SK-N-SH (cell line): ENCODE data around the gene STARD3NL. TPM values are rescaled to one million over a fixed set of nuclear protein-coding genes. Genes with fewer than 3 reads are reported as not detected.

Experiments
- CTCF ChIA-PET: fragments of 300-600, 350-600 bp; formaldehyde crosslinking; extraction: SDS; loops from one replicate; lab custom pipeline; 2021; lab: Yijun Ruan, JAX
- POLR2A ChIA-PET: fragments of 350-600 bp; sonication (Branson Sonifier 250); formaldehyde crosslinking; extraction: SDS; loops from one replicate; lab custom pipeline; 2020; ENCODE audit warnings: antibody characterized with exemption, inconsistent platforms; lab: Yijun Ruan, JAX
- DNase-seq: peaks from one replicate; pipeline ENCODE4 v3.0.0; 2012
- H2AFZ ChIP-seq: fragments of 200-600 bp; sonication (generic); 2 replicates; pipeline ENCODE4 v1.8.1; 2016; ENCODE audit warnings: antibody characterized with exemption, mild to moderate bottlenecking, low read depth
- H3F3A ChIP-seq: fragments of 200-600 bp; sonication (generic); replicated peaks from 2 replicates; pipeline ENCODE3; 2016; ENCODE audit warnings: antibody characterized with exemption, mild to moderate bottlenecking; ENCODE audit not compliant: insufficient read depth
- H3K27ac ChIP-seq, 2 experiments: fragments of 200-500 bp in 1 of 2; fragments of 200-600 bp in 1 of 2; sonication (Bioruptor generic) in 1 of 2; sonication (generic), shearing (Covaris generic) in 1 of 2; 2 replicates each; pipeline versions ENCODE4 v1.5.1 to v1.6.1; 2014 to 2016; ENCODE audit warnings: low read depth in 2 of 2, inconsistent platforms in 1 of 2, low read length in 1 of 2, mild to moderate bottlenecking in 1 of 2, mixed read lengths in 1 of 2
- H3K27me3 ChIP-seq: fragments of 200-600 bp; sonication (generic), shearing (Covaris generic); 2 replicates; pipeline ENCODE4 v1.6.1; 2016; ENCODE audit warnings: mixed run types; ENCODE audit not compliant: insufficient read depth
- H3K36me3 ChIP-seq, 2 experiments: fragments of 200-500 bp in 1 of 2; fragments of 200-600 bp in 1 of 2; sonication (Bioruptor generic) in 1 of 2; sonication (generic) in 1 of 2; replicated peaks in 1 of 2; 2 replicates each; pipeline versions ENCODE3 to v1.5.1; 2014 to 2016; ENCODE audit warnings: low read length in 1 of 2, mild to moderate bottlenecking in 1 of 2; ENCODE audit not compliant: insufficient read depth in 2 of 2, control insufficient read depth in 1 of 2
- H3K4me1 ChIP-seq, 2 experiments: fragments of 200-500 bp in 1 of 2; fragments of 200-600 bp in 1 of 2; sonication (Bioruptor generic) in 1 of 2; sonication (generic), shearing (Covaris generic) in 1 of 2; 2 replicates each; pipeline versions ENCODE4 v1.5.1 to v1.6.1; 2014 to 2016; ENCODE audit warnings: low read depth in 1 of 2, low read length in 1 of 2, mixed run types in 1 of 2; ENCODE audit not compliant: insufficient read depth in 2 of 2, control insufficient read depth in 1 of 2
- H3K4me2 ChIP-seq: fragments of 200-600 bp; sonication (generic), shearing (Covaris generic); 2 replicates; pipeline ENCODE4 v1.6.1; 2017; ENCODE audit warnings: mixed run types
- H3K4me3 ChIP-seq, 2 experiments: fragments of 200-500 bp in 1 of 2; fragments of 200-600 bp in 1 of 2; sonication (Bioruptor generic) in 1 of 2; sonication (generic), shearing (Covaris generic) in 1 of 2; 2 replicates each; pipeline versions ENCODE4 v1.5.1 to v1.8.1; 2014 to 2016; ENCODE audit warnings: low read depth in 2 of 2, inconsistent platforms in 1 of 2, low read length in 1 of 2, mild to moderate bottlenecking in 1 of 2, mixed read lengths in 1 of 2, moderate library complexity in 1 of 2
- H3K79me2 ChIP-seq: fragments of 200-600 bp; sonication (generic); 2 replicates; pipeline ENCODE4 v1.8.1; 2017; ENCODE audit warnings: mild to moderate bottlenecking; ENCODE audit not compliant: insufficient read depth
- H3K9ac ChIP-seq: fragments of 200-600 bp; sonication (generic); 2 replicates; pipeline ENCODE4 v1.6.1; 2017; ENCODE audit warnings: mixed run types
- H3K9me2 ChIP-seq: fragments of 200-600 bp; sonication (generic); 2 replicates; pipeline ENCODE4 v1.6.1; 2017; ENCODE audit warnings: mixed run types
- H3K9me3 ChIP-seq: fragments of 200-600 bp; sonication (generic); 2 replicates; pipeline ENCODE4 v1.6.1; 2017; ENCODE audit warnings: mixed run types, mild to moderate bottlenecking, moderate library complexity
- H4K20me1 ChIP-seq: fragments of 200-600 bp; sonication (generic); 2 replicates; pipeline ENCODE4 v1.6.1; 2017; ENCODE audit warnings: mild to moderate bottlenecking, mixed run types; ENCODE audit not compliant: insufficient read depth
- CTCF ChIP-seq: fragments of 200-600 bp; sonication (generic); IDR thresholded peaks from 2 replicates; pipeline ENCODE4 v1.6.1; 2017; ENCODE audit warnings: antibody characterized with exemption, mild to moderate bottlenecking, moderate library complexity
- ELF1 ChIP-seq: IDR thresholded peaks from 2 replicates; pipeline ENCODE4 v1.4.0; 2012
- EP300 ChIP-seq, 2 experiments: IDR thresholded peaks; 2 replicates each; pipeline versions ENCODE4 v1.4.0 to v1.6.1; 2012; ENCODE audit warnings: borderline replicate concordance in 1 of 2, low read depth in 1 of 2, low read length in 1 of 2
- FOSL2 ChIP-seq: IDR thresholded peaks from 2 replicates; pipeline ENCODE4 v1.4.0; 2012; ENCODE audit warnings: low read depth, mild to moderate bottlenecking, moderate library complexity, borderline replicate concordance
- GABPA ChIP-seq: IDR thresholded peaks from 2 replicates; pipeline ENCODE4 v1.4.0; 2012; ENCODE audit warnings: low read depth, mild to moderate bottlenecking
- GATA2 ChIP-seq: sonication (generic); formaldehyde crosslinking; IDR thresholded peaks from 2 replicates; pipeline ENCODE4 v1.5.0; 2020; ENCODE audit warnings: mild to moderate bottlenecking, missing genetic modification reagents
- IRF3 ChIP-seq: fragments of 150-350 bp; IDR thresholded peaks from 2 replicates; pipeline ENCODE4 v1.6.1; 2016; ENCODE audit warnings: mild to moderate bottlenecking, low read depth, low read length
- MEF2A ChIP-seq: IDR thresholded peaks from 2 replicates; pipeline ENCODE4 v1.4.0; 2012; ENCODE audit warnings: low read depth, borderline replicate concordance
- NFIC ChIP-seq: IDR thresholded peaks from 2 replicates; pipeline ENCODE4 v1.4.0; 2012; ENCODE audit warnings: borderline replicate concordance
- PBX3 ChIP-seq: IDR thresholded peaks from 2 replicates; pipeline ENCODE4; 2012
- POLR2AphosphoS5 ChIP-seq: IDR thresholded peaks from 2 replicates; pipeline ENCODE4 v1.6.1; 2012; ENCODE audit warnings: low read depth, low read length
- RAD21 ChIP-seq: IDR thresholded peaks from 2 replicates; pipeline ENCODE4 v1.6.1; 2012; ENCODE audit warnings: mild to moderate bottlenecking, low read length
- RXRA ChIP-seq: IDR thresholded peaks from 2 replicates; pipeline ENCODE4 v1.4.0; 2012; ENCODE audit warnings: low read depth, mild to moderate bottlenecking, borderline replicate concordance
- SMC3 ChIP-seq: IDR thresholded peaks from 2 replicates; pipeline ENCODE4 v1.6.1; 2012; ENCODE audit warnings: low read depth, low read length, improper control_type of control experiment
- TCF12 ChIP-seq: IDR thresholded peaks from 2 replicates; pipeline ENCODE4 v1.4.0; 2012
- WGBS: methylation state at CpG from one replicate; pipeline ENCODE4 v1.1.6; 2017; ENCODE audit warnings: low lambda C conversion rate; 5-methylcytosine and 5-hydroxymethylcytosine counted together
- polyA plus RNA-seq, 3 experiments: library from polyadenylated mRNA; depleted of rRNA; stranded (reverse); fragments of >200 nt; gene quantifications; 2 replicates each; pipeline ENCODE4 v1.2.3, GENCODE V29; 2012
- TF ChIP-seq, protein P1 (sequence below): fragments of 150-350 bp; IDR thresholded peaks from 2 replicates; pipeline ENCODE4 v1.6.1; 2017; ENCODE audit warnings: antibody characterized with exemption, low read length, low read depth, borderline replicate concordance

Gene STARD3NL
- polyA plus RNA-seq, 1 of the 3 experiments (the other 2 are of a cell fraction) = 46.3 TPM

DNA sequence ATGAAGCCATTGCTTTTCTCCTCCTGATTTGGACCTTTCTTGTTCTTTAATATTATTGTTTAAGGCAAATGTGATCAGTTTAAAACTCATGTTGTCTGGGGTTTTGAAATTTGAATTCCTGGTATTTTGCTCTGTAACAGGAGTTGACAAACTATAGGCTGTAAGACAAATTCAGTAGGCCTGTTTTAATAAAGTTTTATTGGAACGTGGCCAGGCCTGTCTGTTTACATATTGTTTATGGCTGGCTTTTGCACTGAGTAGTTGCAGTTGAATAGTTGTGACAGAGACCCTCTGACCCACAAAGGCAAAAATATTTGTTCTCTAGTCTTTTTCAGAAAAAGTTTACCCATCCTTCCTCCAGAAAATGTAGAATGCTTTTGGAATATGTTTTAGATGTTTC is 29.8 kb downstream of the STARD3NL start:
- no peaks in the 10 kb centered on the region for H3F3A ChIP-seq
- no peak for DNase-seq
- ChIA-PET CTCF (interaction anchor here (1.0 to 2.3 kb wide), 3 partner anchors 8 to 100 kb away, joined by 4 to 35 read pairs (median 6); no protein-coding TSS in a partner anchor), POLR2A (no interaction called here)
- no peaks in the 10 kb centered on the region for H3K9me3 ChIP-seq
- H3K9me2 ChIP-seq = no peaks in the 10 kb centered on the region
- H3K27ac ChIP-seq = peak overlapping the region in 1 of 2 experiments; percentile 34; a peak in 2 of 4 replicates
- no peak overlapping the region for H3K4me3 ChIP-seq
- H3K4me1 ChIP-seq = peaks cover 0 to 26% of the 10 kb centered on the region in 2 experiments; a peak in 2 of 4 replicates
- H3K27me3 ChIP-seq = no peaks in the 10 kb centered on the region
- 93% methylated on average over 1 of the region's 1 CpG for WGBS
- H4K20me1 ChIP-seq = peaks cover 3% of the 10 kb centered on the region; the same call in 1 of the 2 replicates
- peaks cover 14% of the 10 kb centered on the region; the same call in 1 of the 2 replicates for H3K79me2 ChIP-seq
- peaks cover 34 to 38% of the 10 kb centered on the region in 2 experiments for H3K36me3 ChIP-seq
- H2AFZ ChIP-seq = no peak overlapping the region
- H3K4me2 ChIP-seq = no peak overlapping the region
- TF ChIP-seq EP300 (IDR thresholded peaks at IDR 0.05; ENCODE audit: borderline replicate concordance in 1 of 2, low read depth in 1 of 2, low read length in 1 of 2) = no peak
- no peak for TF ChIP-seq MEF2A
- TF ChIP-seq, protein P1, sequence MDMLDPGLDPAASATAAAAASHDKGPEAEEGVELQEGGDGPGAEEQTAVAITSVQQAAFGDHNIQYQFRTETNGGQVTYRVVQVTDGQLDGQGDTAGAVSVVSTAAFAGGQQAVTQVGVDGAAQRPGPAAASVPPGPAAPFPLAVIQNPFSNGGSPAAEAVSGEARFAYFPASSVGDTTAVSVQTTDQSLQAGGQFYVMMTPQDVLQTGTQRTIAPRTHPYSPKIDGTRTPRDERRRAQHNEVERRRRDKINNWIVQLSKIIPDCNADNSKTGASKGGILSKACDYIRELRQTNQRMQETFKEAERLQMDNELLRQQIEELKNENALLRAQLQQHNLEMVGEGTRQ = no peak
- H3K9ac ChIP-seq = no peak overlapping the region

GRCh38 chr7:38211486-38211885 is 33.4 kb downstream of the STARD3NL start:
- ChIA-PET POLR2A (no interaction called here), CTCF (interaction anchor here (0.9 to 4.9 kb wide), 9 partner anchors 11 to 310 kb away, joined by 3 to 33 read pairs (median 7); no protein-coding TSS in a partner anchor)
- peak overlapping the region in 1 of 2 experiments; percentile 24; a peak in 1 of 4 replicates for H3K27ac ChIP-seq
- no peaks in the 10 kb centered on the region for H3K9me2 ChIP-seq
- TF ChIP-seq FOSL2 (peak; percentile 34; the same call in 1 of the 2 replicates), TCF12 (peak; percentile 68), PBX3 (peak; percentile 46; the same call in 1 of the 2 replicates), GATA2 (CRISPR knock-in tag) (no peak)
- H3K9me3 ChIP-seq = no peaks in the 10 kb centered on the region
- no peak overlapping the region for H3K9ac ChIP-seq
- no peak overlapping the region for H3K4me3 ChIP-seq
- no peak for DNase-seq
- H3K27me3 ChIP-seq = no peaks in the 10 kb centered on the region
- 98% methylated on average over 1 of the region's 1 CpG for WGBS
- H4K20me1 ChIP-seq = peaks cover 3% of the 10 kb centered on the region; the same call in 1 of the 2 replicates
- H2AFZ ChIP-seq = no peak overlapping the region
- peaks cover 5% of the 10 kb centered on the region for H3F3A ChIP-seq
- peaks cover 49 to 52% of the 10 kb centered on the region in 2 experiments for H3K36me3 ChIP-seq
- no peak overlapping the region for H3K4me2 ChIP-seq
- H3K4me1 ChIP-seq = peaks cover 9 to 30% of the 10 kb centered on the region in 2 experiments; a peak in 3 of 4 replicates
- peaks cover 5% of the 10 kb centered on the region; the same call in 1 of the 2 replicates for H3K79me2 ChIP-seq

GRCh38 chr7:38211940-38212339 is 33.9 kb downstream of the STARD3NL start:
- H3F3A ChIP-seq = peaks cover 5% of the 10 kb centered on the region
- no peak overlapping the region for H3K4me3 ChIP-seq
- H3K9ac ChIP-seq = no peak overlapping the region
- no peaks in the 10 kb centered on the region for H3K9me2 ChIP-seq
- peaks cover 9 to 30% of the 10 kb centered on the region in 2 experiments; a peak in 3 of 4 replicates for H3K4me1 ChIP-seq
- TF ChIP-seq POLR2AphosphoS5 = no peak
- no peak for TF ChIP-seq ELF1
- no peak for TF ChIP-seq IRF3
- no peak for TF ChIP-seq NFIC
- TF ChIP-seq RXRA = no peak
- no peak for TF ChIP-seq GABPA
- TF ChIP-seq CTCF = no peak
- no peak for TF ChIP-seq MEF2A
- TF ChIP-seq SMC3 = no peak
- no peak for TF ChIP-seq RAD21
- TF ChIP-seq, all 33 proteins: peak for 0
- Histone ChIP-seq H3K79me2 (peaks cover under 1% of the 10 kb centered on the region; the same call in 1 of the 2 replicates), H4K20me1 (peaks cover 3% of the 10 kb centered on the region; the same call in 1 of the 2 replicates), H2AFZ (no peak overlapping the region), H3K9me3 (no peaks in the 10 kb centered on the region), H3K27ac (peak overlapping the region in 1 of 2 experiments; percentile 24; a peak in 1 of 4 replicates), H3K4me2 (no peak overlapping the region), H3K27me3 (no peaks in the 10 kb centered on the region), H3K36me3 (peaks cover 53 to 54% of the 10 kb centered on the region in 2 experiments)
- 92% methylated on average over 3 of the region's 3 CpGs for WGBS
- DNase-seq = no peak
- CTCF ChIA-PET = interaction anchor here (0.9 to 4.9 kb wide), 9 partner anchors 10 to 310 kb away, joined by 3 to 33 read pairs (median 7); no protein-coding TSS in a partner anchor
- POLR2A ChIA-PET = no interaction called here
